Epithelial cell of umbilical artery (primary cell): ENCODE results near the gene REG4. TPM values are rescaled to one million over a fixed set of nuclear protein-coding genes. Genes with fewer than 3 reads are reported as not detected.

Experiments
- total RNA-seq: library from RNA; depleted of rRNA; stranded (reverse); fragments of >200 nt; gene quantifications from 2 replicates; pipeline ENCODE4 v1.2.3, GENCODE V29; 2014

Gene REG4
- total RNA-seq, result not detected in 2 replicates

GRCh38 chr1:119811387-119811786 lies at the start of gene REG4:
Gene REG4 (minus strand): TSS chr1:119811460. CDS start chr1:119808769, 2,691 bp downstream.

GRCh38 chr1:119768778-119769177 lies 42.5 kb downstream of the REG4 start, which contains the start of gene HMGCS2:
Gene HMGCS2 (minus strand): TSS chr1:119768905. CDS start chr1:119768844, 61 bp downstream.

Other genes starting within 250 kb of the REG4 start
- 22.6 and 23.1 TPM in 2 replicates for gene ZNF697, start 163.2 kb downstream of the REG4 start, total RNA-seq
- 83.8 and 107 TPM in 2 replicates for gene PHGDH, start 99.5 kb downstream of the REG4 start, total RNA-seq
- not detected in 2 replicates for gene HMGCS2, start 42.6 kb downstream of the REG4 start, total RNA-seq
- gene ADAM30, start 85.1 kb upstream of the REG4 start, total RNA-seq, result not detected in 2 replicates